Activated CD4-positive, alpha-beta T cell treated with anti-CD3 and anti-CD28 coated beads, Interleukin-2, Interleukin-6, amounts not matched to agents 100 ng/mL and 50 ng/mL, durations not matched to agents 16 hours and 8 hours (primary cell): ENCODE results near the gene CYP8B1.

Source experiments
- DNase-seq: peaks from one replicate; pipeline ENCODE4 v3.0.0-alpha.2; 2020

CYP8B1 gene

GRCh38 chr3:42875325-42876151 is at the start of gene CYP8B1:
Gene CYP8B1, minus strand, starts transcription at chr3:42875879. Its CDS starts 63 bp downstream, at chr3:42875816.
- no peak for DNase-seq

GRCh38 chr3:42923606-42924005 is 47.9 kb upstream of the CYP8B1 start:
- no peak for DNase-seq

- no peak for DNase-seq
These were observed 39.3 kb upstream of the CYP8B1 start for GRCh38 chr3:42914771-42915515.

- no peak for DNase-seq
These were observed 35.9 kb upstream of the CYP8B1 start for GRCh38 chr3:42911551-42911950.

GRCh38 chr3:42908675-42909074 is 33.0 kb upstream of the CYP8B1 start:
- DNase-seq, result no peak

GRCh38 chr3:42906848-42907183 is 31.1 kb upstream of the CYP8B1 start:
- DNase-seq, result no peak

- no peak for DNase-seq
These were observed 30.6 kb upstream of the CYP8B1 start, which contains the start of gene ZNF662 for GRCh38 chr3:42906070-42906847. Gene ZNF662, plus strand, starts transcription at chr3:42906142. Its CDS starts 1,973 bp downstream, at chr3:42908115.

- no peak for DNase-seq
These were observed 30.0 kb upstream of the CYP8B1 start for GRCh38 chr3:42905740-42906069.

GRCh38 chr3:42904076-42904475 is 28.4 kb upstream of the CYP8B1 start:
- DNase-seq, result no peak

GRCh38 chr3:42902257-42902656 is 26.6 kb upstream of the CYP8B1 start:
- no peak for DNase-seq

- peak; percentile 51 for DNase-seq
These were observed 25.4 kb upstream of the CYP8B1 start for GRCh38 chr3:42901073-42901415.

GRCh38 chr3:42900226-42901072 is 24.8 kb upstream of the CYP8B1 start:
- no peak for DNase-seq

GRCh38 chr3:42898896-42899675 is 23.4 kb upstream of the CYP8B1 start:
- no peak for DNase-seq

- DNase-seq, result no peak
These were observed 19.8 kb upstream of the CYP8B1 start for GRCh38 chr3:42895580-42895868.

- DNase-seq, result no peak
These were observed 19.3 kb upstream of the CYP8B1 start for GRCh38 chr3:42894698-42895579.

GRCh38 chr3:42892807-42893206 is 17.1 kb upstream of the CYP8B1 start:
- no peak for DNase-seq

GRCh38 chr3:42892169-42892568 is 16.5 kb upstream of the CYP8B1 start:
- DNase-seq, result no peak

- no peak for DNase-seq
These were observed 15.4 kb upstream of the CYP8B1 start for GRCh38 chr3:42891042-42891441.

- no peak for DNase-seq
These were observed 11.4 kb upstream of the CYP8B1 start for GRCh38 chr3:42887084-42887483.

GRCh38 chr3:42886294-42886822 is 10.7 kb upstream of the CYP8B1 start:
- DNase-seq, result no peak

- DNase-seq, result no peak
These were observed 8.6 kb upstream of the CYP8B1 start for GRCh38 chr3:42884324-42884723.
